ENCODE data around the gene GZMM.

Gene GZMM

GRCh38 chr19:543910-544608 lies at the start of gene GZMM:
TSS of gene GZMM (plus strand) at chr19:544053. CDS start at chr19:544072, 19 bp downstream.
- no peak for DNase-seq (ENCODE audit: low read depth)

- DNase-seq (ENCODE audit: low read depth), result no peak
Observed at GRCh38 chr19:494171-495080, 49.4 kb upstream of the GZMM start.

- DNase-seq (ENCODE audit: low read depth), result no peak
Observed at GRCh38 chr19:495081-495401, 48.8 kb upstream of the GZMM start.

GRCh38 chr19:495402-496111 lies 48.3 kb upstream of the GZMM start:
- DNase-seq (ENCODE audit: low read depth), result no peak

GRCh38 chr19:496112-496665 lies 47.7 kb upstream of the GZMM start, which contains the start of gene MADCAM1:
TSS of gene MADCAM1 (plus strand) at chr19:496486. CDS start at chr19:496500, 14 bp downstream.
- no peak for DNase-seq (ENCODE audit: low read depth)

GRCh38 chr19:496986-497385 lies 46.9 kb upstream of the GZMM start:
- no peak for DNase-seq (ENCODE audit: low read depth)

GRCh38 chr19:497491-497868 lies 46.4 kb upstream of the GZMM start:
- no peak for DNase-seq (ENCODE audit: low read depth)

GRCh38 chr19:497869-498510 lies 45.9 kb upstream of the GZMM start:
- no peak for DNase-seq (ENCODE audit: low read depth)

- DNase-seq (ENCODE audit: low read depth), result no peak
Observed at GRCh38 chr19:498511-498891, 45.4 kb upstream of the GZMM start.

- DNase-seq (ENCODE audit: low read depth), result no peak
Observed at GRCh38 chr19:498977-499623, 44.8 kb upstream of the GZMM start.

- DNase-seq (ENCODE audit: low read depth), result no peak
Observed at GRCh38 chr19:501646-502045, 42.2 kb upstream of the GZMM start.

GRCh38 chr19:504616-505015 lies 39.2 kb upstream of the GZMM start:
- no peak for DNase-seq (ENCODE audit: low read depth)

GRCh38 chr19:506404-507285 lies 37.2 kb upstream of the GZMM start:
- DNase-seq (ENCODE audit: low read depth), result peak; percentile 100

- peak; percentile 64 for DNase-seq (ENCODE audit: low read depth)
Observed at GRCh38 chr19:507286-508203, 36.3 kb upstream of the GZMM start, which contains the start of gene TPGS1. TSS of gene TPGS1 (plus strand) at chr19:507497. CDS start at chr19:507507, 10 bp downstream.

GRCh38 chr19:508204-509150 lies 35.4 kb upstream of the GZMM start:
- DNase-seq (ENCODE audit: low read depth), result no peak

- peak; percentile 71 for DNase-seq (ENCODE audit: low read depth)
Observed at GRCh38 chr19:510606-511100, 33.2 kb upstream of the GZMM start.

- DNase-seq (ENCODE audit: low read depth), result no peak
Observed at GRCh38 chr19:511101-511851, 32.6 kb upstream of the GZMM start.
